ENCODE results near the gene UGT2B10. TPM values are rescaled to one million over a fixed set of nuclear protein-coding genes. Genes with fewer than 3 reads are reported as not detected.
A peak's percentile ranks its signal among the peaks of the same experiment; 100 is the strongest.
"Not testable (repeated sequence)": the region's sequence is repeated elsewhere in the genome, so short reads cannot be mapped to it uniquely, and the experiment has no call there.

The UGT2B10 gene
- total and polyA plus RNA-seq, 2 of the 13 experiments (the other 11 are each of a cell fraction or from before 2014, with no cell fraction given): 107 to 148 TPM

DNA sequence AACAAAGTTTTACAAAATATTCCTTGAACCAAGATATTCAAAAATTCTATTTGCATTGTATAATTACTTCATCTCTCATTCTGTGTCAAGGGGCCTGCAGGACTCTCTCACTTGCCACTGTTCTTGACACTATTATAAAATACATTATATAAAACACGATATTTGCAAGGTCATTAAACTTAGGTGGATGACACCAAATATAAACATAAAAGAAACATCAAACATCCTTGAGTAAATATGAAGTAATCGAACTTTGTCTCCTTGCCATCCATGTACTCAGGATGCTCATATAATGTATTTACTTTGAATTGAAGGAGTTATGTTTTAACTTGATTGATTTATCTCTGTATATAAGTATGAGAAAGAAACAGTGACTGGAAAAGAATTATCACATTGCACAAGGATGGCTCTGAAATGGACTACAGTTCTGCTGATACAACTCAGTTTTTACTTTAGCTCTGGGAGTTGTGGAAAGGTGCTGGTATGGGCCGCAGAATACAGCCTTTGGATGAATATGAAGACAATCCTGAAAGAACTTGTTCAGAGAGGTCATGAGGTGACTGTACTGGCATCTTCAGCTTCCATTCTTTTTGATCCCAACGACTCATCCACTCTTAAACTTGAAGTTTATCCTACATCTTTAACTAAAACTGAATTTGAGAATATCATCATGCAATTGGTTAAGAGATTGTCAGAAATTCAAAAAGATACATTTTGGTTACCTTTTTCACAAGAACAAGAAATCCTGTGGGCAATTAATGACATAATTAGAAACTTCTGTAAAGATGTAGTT lies at the start of gene UGT2B10 (continued):
- peak; percentile 72; the same call in 1 of the 2 replicates for TF ChIP-seq IKZF5 (CRISPR knock-in tag; IDR thresholded peaks at IDR 0.05)
- TF ChIP-seq SOX6 (IDR thresholded peaks at IDR 0.05): not testable (repeated sequence)
- peak; percentile 87 for TF ChIP-seq SOX6 (CRISPR knock-in tag; IDR thresholded peaks at IDR 0.05)
- peak; percentile 52; the same call in 1 of the 2 replicates for TF ChIP-seq PHF8 (CRISPR knock-in tag; IDR thresholded peaks at IDR 0.05)
- peak; percentile 99 for TF ChIP-seq NCOA2 (CRISPR knock-in tag; IDR thresholded peaks at IDR 0.05)
- TF ChIP-seq KLF9 (CRISPR knock-in tag; IDR thresholded peaks at IDR 0.05; ENCODE audit: low read depth): 0 out of 2 replicates have a peak, but pooled peaks have one; percentile 57
- TF ChIP-seq ZNF878 (CRISPR knock-in tag; IDR thresholded peaks at IDR 0.05): 0 out of 2 replicates have a peak, but pooled peaks have one; percentile 35
- TF ChIP-seq ZNF430 (CRISPR knock-in tag; IDR thresholded peaks at IDR 0.05): peak; percentile 66; the same call in 1 of the 2 replicates
- peak; percentile 57; the same call in 1 of the 2 replicates for TF ChIP-seq HDAC1 (CRISPR knock-in tag; IDR thresholded peaks at IDR 0.05)
- TF ChIP-seq, protein P1, sequence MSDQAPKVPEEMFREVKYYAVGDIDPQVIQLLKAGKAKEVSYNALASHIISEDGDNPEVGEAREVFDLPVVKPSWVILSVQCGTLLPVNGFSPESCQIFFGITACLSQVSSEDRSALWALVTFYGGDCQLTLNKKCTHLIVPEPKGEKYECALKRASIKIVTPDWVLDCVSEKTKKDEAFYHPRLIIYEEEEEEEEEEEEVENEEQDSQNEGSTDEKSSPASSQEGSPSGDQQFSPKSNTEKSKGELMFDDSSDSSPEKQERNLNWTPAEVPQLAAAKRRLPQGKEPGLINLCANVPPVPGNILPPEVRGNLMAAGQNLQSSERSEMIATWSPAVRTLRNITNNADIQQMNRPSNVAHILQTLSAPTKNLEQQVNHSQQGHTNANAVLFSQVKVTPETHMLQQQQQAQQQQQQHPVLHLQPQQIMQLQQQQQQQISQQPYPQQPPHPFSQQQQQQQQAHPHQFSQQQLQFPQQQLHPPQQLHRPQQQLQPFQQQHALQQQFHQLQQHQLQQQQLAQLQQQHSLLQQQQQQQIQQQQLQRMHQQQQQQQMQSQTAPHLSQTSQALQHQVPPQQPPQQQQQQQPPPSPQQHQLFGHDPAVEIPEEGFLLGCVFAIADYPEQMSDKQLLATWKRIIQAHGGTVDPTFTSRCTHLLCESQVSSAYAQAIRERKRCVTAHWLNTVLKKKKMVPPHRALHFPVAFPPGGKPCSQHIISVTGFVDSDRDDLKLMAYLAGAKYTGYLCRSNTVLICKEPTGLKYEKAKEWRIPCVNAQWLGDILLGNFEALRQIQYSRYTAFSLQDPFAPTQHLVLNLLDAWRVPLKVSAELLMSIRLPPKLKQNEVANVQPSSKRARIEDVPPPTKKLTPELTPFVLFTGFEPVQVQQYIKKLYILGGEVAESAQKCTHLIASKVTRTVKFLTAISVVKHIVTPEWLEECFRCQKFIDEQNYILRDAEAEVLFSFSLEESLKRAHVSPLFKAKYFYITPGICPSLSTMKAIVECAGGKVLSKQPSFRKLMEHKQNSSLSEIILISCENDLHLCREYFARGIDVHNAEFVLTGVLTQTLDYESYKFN (CRISPR knock-in tag; conservative IDR thresholded peaks at IDR 0.05): peak; percentile 88
- TF ChIP-seq SOX13 (IDR thresholded peaks at IDR 0.05): peak; percentile 60; the same call in 1 of the 2 replicates
- TF ChIP-seq SOX13 (CRISPR knock-in tag; conservative IDR thresholded peaks at IDR 0.05 in 1 of 2, IDR thresholded peaks at IDR 0.05 in 1 of 2): peak in 1 of 2 experiments; percentile 93; a peak in 2 of 4 replicates
- TF ChIP-seq REST (IDR thresholded peaks at IDR 0.05; ENCODE audit: borderline replicate concordance in 1 of 2, low read depth in 1 of 2, low read length in 2 of 2): peak in 1 of 2 experiments; percentile 62; a peak in 2 of 4 replicates
- peak; percentile 39; the same call in 1 of the 2 replicates for TF ChIP-seq KAT2B (IDR thresholded peaks at IDR 0.05; ENCODE audit: borderline replicate concordance, low read depth, low read length)
- peak; percentile 93 for TF ChIP-seq ZSCAN9 (CRISPR knock-in tag; IDR thresholded peaks at IDR 0.05; ENCODE audit: borderline replicate concordance)
- TF ChIP-seq MIER2 (CRISPR knock-in tag; IDR thresholded peaks at IDR 0.05): peak; percentile 70
- TF ChIP-seq GTF3A (CRISPR knock-in tag; conservative IDR thresholded peaks at IDR 0.05): 0 out of 2 replicates have a peak, but pooled peaks have one; percentile 37
- TF ChIP-seq HOXA5 (CRISPR knock-in tag; IDR thresholded peaks at IDR 0.05): peak; percentile 31; the same call in 1 of the 2 replicates
- peak; percentile 38; the same call in 1 of the 2 replicates for TF ChIP-seq GMEB1 (CRISPR knock-in tag; IDR thresholded peaks at IDR 0.05; ENCODE audit: borderline replicate concordance)
